ENCODE measurements around the gene LNX1.

LNX1 gene

GRCh38 chr4:53633608-53634007, 42.3 kb upstream of the LNX1 start:
- Histone ChIP-seq H3K4me3 (no peak overlapping the region), H3K4me1 (no peaks in the 10 kb centered on the region), H3K9me3 (no peaks in the 10 kb centered on the region), H3K36me3 (no peaks in the 10 kb centered on the region), H3K27ac (no peak overlapping the region), H3K27me3 (no peaks in the 10 kb centered on the region)
- DNase-seq: peak in 1 of 2 donors; percentile 23
- TF ChIP-seq CTCF (IDR thresholded peaks at IDR 0.05): no peak
- intact Hi-C loops (cut with DNase I; ENCODE audit: low total_unique reads): no loop called here

- H3K4me3 ChIP-seq: no peak overlapping the region
- no peaks in the 10 kb centered on the region for H3K4me1 ChIP-seq
- H3K9me3 ChIP-seq: no peaks in the 10 kb centered on the region
- H3K27ac ChIP-seq: no peak overlapping the region
- H3K36me3 ChIP-seq: no peaks in the 10 kb centered on the region
- no peaks in the 10 kb centered on the region for H3K27me3 ChIP-seq
- no peak for TF ChIP-seq CTCF (IDR thresholded peaks at IDR 0.05)
- DNase-seq: peak in 1 of 2 donors; percentile 33
- intact Hi-C loops (cut with DNase I; ENCODE audit: low total_unique reads): no loop called here
These were observed 38.0 kb upstream of the LNX1 start for GRCh38 chr4:53629296-53629695.

GRCh38 chr4:53626491-53626890, 35.2 kb upstream of the LNX1 start:
- TF ChIP-seq CTCF (IDR thresholded peaks at IDR 0.05): no peak
- no peaks in the 10 kb centered on the region for H3K4me1 ChIP-seq
- no peaks in the 10 kb centered on the region for H3K9me3 ChIP-seq
- no peaks in the 10 kb centered on the region for H3K36me3 ChIP-seq
- no peak overlapping the region for H3K27ac ChIP-seq
- no peak overlapping the region for H3K4me3 ChIP-seq
- no peak for DNase-seq
- no peaks in the 10 kb centered on the region for H3K27me3 ChIP-seq
- intact Hi-C loops (cut with DNase I; ENCODE audit: low total_unique reads): no loop called here

- DNase-seq: no peak
- no peaks in the 10 kb centered on the region for H3K4me1 ChIP-seq
- no peak overlapping the region for H3K4me3 ChIP-seq
- no peaks in the 10 kb centered on the region for H3K9me3 ChIP-seq
- no peaks in the 10 kb centered on the region for H3K27me3 ChIP-seq
- intact Hi-C loops (cut with DNase I; ENCODE audit: low total_unique reads): no loop called here
- no peak for TF ChIP-seq CTCF (IDR thresholded peaks at IDR 0.05)
- H3K36me3 ChIP-seq: no peaks in the 10 kb centered on the region
- H3K27ac ChIP-seq: no peak overlapping the region
These were observed 34.6 kb upstream of the LNX1 start for GRCh38 chr4:53625888-53626287.

- H3K4me1 ChIP-seq: no peaks in the 10 kb centered on the region
- no peak overlapping the region for H3K4me3 ChIP-seq
- intact Hi-C loops (cut with DNase I; ENCODE audit: low total_unique reads): no loop called here
- no peak for TF ChIP-seq CTCF (IDR thresholded peaks at IDR 0.05)
- no peaks in the 10 kb centered on the region for H3K27me3 ChIP-seq
- no peaks in the 10 kb centered on the region for H3K9me3 ChIP-seq
- peak in 1 of 2 donors; percentile 35 for DNase-seq
- H3K36me3 ChIP-seq: no peaks in the 10 kb centered on the region
- no peak overlapping the region for H3K27ac ChIP-seq
These were observed 31.5 kb upstream of the LNX1 start for GRCh38 chr4:53622739-53623151.

- intact Hi-C loops (cut with DNase I; ENCODE audit: low total_unique reads): no loop called here
- no peaks in the 10 kb centered on the region for H3K4me1 ChIP-seq
- no peaks in the 10 kb centered on the region for H3K9me3 ChIP-seq
- no peak for DNase-seq
- no peak overlapping the region for H3K4me3 ChIP-seq
- H3K27me3 ChIP-seq: no peaks in the 10 kb centered on the region
- H3K36me3 ChIP-seq: no peaks in the 10 kb centered on the region
- TF ChIP-seq CTCF (IDR thresholded peaks at IDR 0.05): no peak
- H3K27ac ChIP-seq: no peak overlapping the region
These were observed 29.7 kb upstream of the LNX1 start for GRCh38 chr4:53620956-53621355.

All from tibial artery (tissue), 4 donors.